Measurements from ENCODE around the gene AEBP1.

AEBP1 gene

DNA sequence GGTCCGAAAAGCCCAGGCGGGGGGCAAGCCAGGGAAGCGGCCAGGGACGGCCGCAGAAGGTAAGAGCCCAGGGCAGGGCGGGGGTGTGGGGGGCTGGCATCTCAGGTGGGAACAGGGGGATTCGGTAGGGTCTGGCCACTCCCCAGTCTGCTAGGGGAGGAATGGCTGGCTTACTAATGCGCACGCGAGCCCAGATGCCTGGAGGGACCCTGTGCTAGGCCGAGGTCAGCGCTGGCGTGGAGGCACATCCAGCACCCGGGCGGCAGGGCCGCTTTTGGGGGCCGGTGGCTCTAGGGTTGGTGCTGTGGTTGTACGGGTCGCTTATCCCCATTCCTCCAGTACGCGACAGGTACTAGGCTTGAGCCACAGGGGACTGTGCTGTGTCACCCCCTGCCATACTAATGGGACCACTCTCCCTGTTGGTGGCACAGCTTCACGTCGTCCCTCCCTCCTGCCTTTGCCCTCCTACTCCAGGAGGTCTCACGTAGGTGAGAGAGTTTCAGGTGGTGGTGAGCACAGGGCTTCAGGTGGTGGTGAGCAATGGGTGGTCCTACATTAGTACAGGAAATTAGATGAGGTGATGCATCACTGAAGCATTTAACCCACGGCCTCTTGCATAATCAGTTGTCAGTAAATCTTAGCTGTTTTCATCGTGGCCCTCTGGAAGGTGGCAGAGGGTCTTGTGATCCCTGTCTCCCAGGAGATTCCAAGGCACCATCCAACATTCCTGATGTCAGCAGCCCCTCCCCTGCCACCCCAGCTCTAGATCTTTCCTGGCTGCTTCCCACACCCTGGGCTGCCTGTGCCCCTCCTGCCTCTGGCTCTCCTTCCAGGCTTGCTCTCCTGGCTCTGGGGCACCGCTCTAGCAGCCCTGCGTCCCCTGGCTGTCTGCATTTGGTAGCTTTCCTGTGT lies 971 bp downstream of the AEBP1 start:
- DNase-seq (ENCODE audit: low spot score): no peak

DNA sequence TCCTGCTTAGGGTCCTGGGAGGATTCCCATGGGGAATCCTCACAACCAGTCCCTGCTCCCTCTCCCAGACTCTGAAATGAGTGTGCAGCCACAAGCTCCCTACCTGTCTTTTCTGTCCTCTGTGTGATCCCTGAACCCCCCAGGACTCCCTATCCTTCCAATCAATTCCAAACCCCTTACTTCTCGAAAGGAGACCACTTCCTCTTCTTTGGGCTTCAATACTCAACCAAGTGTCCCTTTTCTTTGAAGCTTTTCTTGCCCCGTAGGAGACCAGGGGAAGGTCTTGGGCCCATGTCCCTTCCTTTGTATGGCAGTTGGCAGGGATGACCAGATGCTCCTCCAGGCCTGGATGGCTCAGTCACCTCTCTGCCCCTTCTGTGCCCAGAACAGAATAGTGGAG lies 1.7 kb downstream of the AEBP1 start:
- no peak for DNase-seq (ENCODE audit: low spot score)

GRCh38 chr7:44106311-44107065 lies 2.3 kb downstream of the AEBP1 start:
- no peak for DNase-seq (ENCODE audit: low spot score)

GRCh38 chr7:44107116-44107960 lies 3.2 kb downstream of the AEBP1 start:
- no peak for DNase-seq (ENCODE audit: low spot score)

DNA sequence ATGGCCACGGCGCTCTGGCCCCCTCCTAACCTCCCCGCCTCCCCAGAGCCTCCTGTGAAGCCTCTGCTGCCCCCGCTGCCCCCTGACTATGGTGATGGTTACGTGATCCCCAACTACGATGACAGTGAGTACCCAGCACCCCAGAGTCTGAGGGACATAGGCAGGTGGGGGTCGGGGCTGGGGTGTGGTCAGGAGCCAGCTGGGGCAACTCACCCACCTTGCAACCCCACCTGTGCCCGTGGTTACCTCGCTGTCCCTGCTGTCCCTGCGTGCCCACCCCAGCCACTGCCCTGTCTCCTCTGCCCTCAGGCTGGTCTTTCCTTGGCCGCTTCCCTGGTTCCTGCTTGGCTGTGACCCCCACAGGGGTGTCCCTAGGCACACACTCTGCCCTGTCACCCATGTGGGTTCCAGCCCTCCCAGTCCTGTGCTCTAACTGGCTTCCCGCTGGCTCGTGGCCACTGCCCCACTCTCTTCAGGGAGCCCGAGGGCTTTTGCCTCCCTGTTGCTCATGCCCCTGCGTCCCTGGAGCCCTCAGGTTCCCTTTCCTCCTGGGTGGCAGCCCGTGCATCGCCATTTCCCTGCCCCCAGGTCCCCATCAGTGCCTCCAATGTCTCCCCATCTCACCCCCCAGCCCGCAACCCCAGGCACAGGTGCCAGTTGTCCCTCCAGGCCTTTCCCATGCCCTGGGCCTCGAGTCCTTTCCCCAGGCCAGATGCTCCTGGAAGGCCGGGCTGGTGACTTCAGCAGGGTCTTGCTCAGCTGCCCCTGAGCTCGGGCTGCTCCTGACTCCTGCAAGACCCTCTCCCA lies 4.0 kb downstream of the AEBP1 start:
- no peak for DNase-seq (ENCODE audit: low spot score)

DNA sequence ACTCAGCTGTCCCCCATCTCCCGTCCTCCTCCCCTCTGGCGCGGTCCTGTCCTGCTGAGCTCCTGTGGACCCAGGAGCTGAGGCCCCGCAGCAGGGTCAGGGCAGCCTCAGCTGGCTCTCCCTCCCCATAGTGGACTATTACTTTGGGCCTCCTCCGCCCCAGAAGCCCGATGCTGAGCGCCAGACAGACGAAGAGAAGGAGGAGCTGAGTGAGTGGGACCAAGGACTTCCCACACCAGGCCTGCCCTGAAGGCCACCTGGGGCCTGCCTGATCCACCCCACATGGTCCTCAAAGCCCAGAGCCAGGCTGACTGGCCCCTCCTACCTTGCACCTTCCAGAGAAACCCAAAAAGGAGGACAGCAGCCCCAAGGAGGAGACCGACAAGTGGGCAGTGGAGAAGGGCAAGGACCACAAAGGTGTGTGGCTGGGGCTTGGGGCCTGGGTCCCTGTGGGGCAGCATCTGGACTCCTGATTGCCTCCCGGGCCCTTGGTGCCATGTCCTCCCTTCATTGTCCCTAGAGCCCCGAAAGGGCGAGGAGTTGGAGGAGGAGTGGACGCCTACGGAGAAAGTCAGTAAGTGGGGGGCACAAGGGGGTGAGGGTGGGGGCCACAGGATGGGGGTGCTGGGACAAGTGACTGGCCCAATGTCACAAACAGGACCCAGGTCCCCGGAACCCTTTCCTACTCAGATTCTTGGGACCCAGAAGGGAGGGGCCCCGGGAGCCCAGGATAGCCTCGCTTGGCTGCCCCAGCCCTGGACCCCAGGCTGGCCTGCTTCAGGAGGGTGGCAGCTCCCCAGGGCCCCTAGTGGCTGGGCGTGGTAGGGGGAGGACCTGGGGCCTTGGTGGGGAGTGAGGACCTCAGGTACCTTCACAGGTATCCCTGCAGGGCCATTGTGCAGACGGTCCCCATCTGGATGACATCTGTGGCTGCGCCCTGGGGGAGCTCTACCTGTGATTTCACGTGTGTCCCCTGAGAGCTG lies 4.9 kb downstream of the AEBP1 start:
- no peak for DNase-seq (ENCODE audit: low spot score)

DNA sequence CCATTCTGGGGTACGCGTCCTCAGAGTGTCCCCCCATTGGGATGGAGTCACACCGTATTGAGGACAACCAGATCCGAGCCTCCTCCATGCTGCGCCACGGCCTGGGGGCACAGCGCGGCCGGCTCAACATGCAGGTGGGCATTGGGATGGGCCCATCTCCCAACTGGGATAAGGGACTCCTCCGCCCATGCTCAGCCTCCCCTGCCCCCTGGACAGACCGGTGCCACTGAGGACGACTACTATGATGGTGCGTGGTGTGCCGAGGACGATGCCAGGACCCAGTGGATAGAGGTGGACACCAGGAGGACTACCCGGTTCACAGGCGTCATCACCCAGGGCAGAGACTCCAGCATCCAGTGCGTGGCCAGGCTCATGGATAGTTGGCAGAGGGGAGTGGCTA lies 5.8 kb downstream of the AEBP1 start:
- no peak for DNase-seq (ENCODE audit: low spot score)

DNA sequence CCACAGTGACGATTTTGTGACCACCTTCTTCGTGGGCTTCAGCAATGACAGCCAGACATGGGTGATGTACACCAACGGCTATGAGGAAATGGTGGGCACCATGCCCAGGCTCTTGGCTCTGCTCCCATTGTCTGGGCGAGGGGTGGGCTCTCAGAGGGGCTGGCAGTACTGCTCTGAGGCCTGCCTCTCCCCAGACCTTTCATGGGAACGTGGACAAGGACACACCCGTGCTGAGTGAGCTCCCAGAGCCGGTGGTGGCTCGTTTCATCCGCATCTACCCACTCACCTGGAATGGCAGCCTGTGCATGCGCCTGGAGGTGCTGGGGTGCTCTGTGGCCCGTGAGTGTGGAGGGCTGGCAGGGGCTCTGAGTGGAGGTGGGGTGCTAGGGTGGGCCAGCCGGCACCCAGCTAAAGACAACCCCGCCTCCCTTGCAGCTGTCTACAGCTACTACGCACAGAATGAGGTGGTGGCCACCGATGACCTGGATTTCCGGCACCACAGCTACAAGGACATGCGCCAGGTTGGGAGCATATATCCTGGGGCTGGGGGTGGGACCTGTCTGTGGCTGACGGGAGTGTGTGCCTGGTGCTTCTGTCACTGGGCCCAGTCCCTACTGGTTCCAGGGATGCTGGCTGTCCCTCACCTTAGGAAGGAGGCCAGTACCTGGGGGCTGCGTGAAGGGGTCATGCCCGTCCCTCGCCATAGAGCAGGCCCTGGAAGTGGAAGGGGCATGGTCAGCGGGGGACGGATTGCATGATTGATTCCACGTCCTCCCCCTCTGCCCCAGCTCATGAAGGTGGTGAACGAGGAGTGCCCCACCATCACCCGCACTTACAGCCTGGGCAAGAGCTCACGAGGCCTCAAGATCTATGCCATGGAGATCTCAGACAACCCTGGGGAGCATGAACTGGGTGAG lies 6.8 kb downstream of the AEBP1 start:
- no peak for DNase-seq (ENCODE audit: low spot score)

DNA sequence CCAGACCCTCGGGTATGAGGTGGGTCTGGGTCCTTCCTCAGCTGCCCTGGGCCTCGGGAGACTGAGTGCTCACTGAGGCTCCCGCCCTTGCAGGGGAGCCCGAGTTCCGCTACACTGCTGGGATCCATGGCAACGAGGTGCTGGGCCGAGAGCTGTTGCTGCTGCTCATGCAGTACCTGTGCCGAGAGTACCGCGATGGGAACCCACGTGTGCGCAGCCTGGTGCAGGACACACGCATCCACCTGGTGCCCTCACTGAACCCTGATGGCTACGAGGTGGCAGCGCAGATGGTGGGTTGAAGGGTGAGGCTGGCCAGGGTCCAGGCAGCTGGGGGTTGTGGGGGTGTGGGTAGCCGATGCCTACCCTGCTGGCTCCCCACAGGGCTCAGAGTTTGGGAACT lies 7.6 kb downstream of the AEBP1 start:
- no peak for DNase-seq (ENCODE audit: low spot score)

- no peak for DNase-seq (ENCODE audit: low spot score)
Observed at GRCh38 chr7:44112231-44112996, 8.3 kb downstream of the AEBP1 start.

DNA sequence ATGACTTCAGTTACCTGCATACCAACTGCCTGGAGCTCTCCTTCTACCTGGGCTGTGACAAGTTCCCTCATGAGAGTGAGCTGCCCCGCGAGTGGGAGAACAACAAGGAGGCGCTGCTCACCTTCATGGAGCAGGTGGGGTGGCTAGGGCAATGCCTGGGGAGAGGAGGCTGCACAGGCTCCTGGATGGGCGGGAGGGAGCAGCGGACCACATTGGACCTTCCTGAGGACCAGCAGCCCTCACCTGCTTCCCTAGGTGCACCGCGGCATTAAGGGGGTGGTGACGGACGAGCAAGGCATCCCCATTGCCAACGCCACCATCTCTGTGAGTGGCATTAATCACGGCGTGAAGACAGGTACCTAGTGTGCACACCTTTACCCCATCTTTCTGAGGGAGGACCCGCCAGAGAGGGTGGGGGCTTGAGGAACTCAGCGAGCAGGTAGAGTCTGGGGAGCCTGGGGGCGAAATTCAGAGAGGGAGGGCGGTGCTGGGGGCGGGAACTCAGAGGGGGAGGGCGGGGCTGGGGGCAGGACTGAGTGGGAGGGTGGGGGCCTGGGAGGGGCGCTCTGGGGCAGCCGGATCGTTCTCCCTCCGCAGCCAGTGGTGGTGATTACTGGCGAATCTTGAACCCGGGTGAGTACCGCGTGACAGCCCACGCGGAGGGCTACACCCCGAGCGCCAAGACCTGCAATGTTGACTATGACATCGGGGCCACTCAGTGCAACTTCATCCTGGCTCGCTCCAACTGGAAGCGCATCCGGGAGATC lies 9.0 kb downstream of the AEBP1 start:
- no peak for DNase-seq (ENCODE audit: low spot score)

DNA sequence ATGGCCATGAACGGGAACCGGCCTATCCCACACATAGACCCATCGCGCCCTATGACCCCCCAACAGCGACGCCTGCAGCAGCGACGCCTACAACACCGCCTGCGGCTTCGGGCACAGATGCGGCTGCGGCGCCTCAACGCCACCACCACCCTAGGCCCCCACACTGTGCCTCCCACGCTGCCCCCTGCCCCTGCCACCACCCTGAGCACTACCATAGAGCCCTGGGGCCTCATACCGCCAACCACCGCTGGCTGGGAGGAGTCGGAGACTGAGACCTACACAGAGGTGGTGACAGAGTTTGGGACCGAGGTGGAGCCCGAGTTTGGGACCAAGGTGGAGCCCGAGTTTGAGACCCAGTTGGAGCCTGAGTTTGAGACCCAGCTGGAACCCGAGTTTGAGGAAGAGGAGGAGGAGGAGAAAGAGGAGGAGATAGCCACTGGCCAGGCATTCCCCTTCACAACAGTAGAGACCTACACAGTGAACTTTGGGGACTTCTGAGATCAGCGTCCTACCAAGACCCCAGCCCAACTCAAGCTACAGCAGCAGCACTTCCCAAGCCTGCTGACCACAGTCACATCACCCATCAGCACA lies 9.7 kb downstream of the AEBP1 start:
- no peak for DNase-seq (ENCODE audit: low spot score)

GRCh38 chr7:44114586-44115310 lies 10.6 kb downstream of the AEBP1 start:
- no peak for DNase-seq (ENCODE audit: low spot score)

DNA sequence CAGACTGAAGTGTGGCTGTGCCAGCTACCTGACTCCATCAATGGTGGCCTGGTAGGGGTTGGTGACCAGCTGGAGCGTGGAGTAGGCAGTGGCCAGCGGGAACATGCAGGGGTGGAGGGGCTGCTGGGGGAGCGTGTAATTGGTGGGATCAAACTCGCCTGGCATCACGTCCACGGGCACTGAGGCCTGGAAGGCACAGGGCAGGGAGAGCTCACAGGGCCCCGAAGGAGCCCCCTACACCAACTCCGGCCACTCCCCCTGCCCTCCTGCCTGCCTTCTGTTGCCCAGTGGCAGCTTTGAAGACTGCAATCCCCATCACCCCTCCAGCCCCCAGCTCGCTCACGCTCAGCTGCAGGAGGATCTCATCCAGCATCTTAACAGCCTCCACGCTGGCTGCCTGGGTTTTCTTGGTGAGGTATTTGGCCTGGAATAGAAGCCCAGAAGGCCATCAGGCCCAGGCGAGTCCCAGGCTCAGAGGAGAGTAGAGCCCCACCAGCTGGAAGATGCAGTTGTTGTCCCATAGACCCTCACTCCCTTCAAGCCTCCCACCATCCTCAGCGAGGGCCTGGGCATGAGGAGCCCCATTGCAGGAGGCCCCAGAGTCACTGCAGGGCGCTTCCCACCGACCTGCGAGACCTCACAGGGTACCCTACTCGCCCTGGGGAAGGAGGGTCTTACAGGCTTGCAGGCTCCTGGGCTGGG lies 12.1 kb downstream of the AEBP1 start:
- DNase-seq (ENCODE audit: low spot score): no peak

- DNase-seq (ENCODE audit: low spot score): no peak
Observed at GRCh38 chr7:44116789-44117666, 12.9 kb downstream of the AEBP1 start.

Data from D341Med (cell line).